Kidney epithelial cell (primary cell): ENCODE measurements around the gene IFT27. TPM values are rescaled to one million over a fixed set of nuclear protein-coding genes. Genes with fewer than 3 reads are reported as not detected.
"Not testable (repeated sequence)": the region's sequence is repeated elsewhere in the genome, so short reads cannot be mapped to it uniquely, and the experiment has no call there.

Source experiments
- DNase-seq: peaks from one replicate; pipeline ENCODE4 v3.0.0-alpha.2; 2010; ENCODE audit warnings: low read depth
- H3K27me3 ChIP-seq: 2 replicates; pipeline ENCODE4 v1.6.0; 2011; ENCODE audit warnings: low read length; ENCODE audit not compliant: control insufficient read depth, insufficient read depth
- H3K36me3 ChIP-seq: 2 replicates; pipeline ENCODE4 v1.5.1; 2011; ENCODE audit warnings: low read length; ENCODE audit not compliant: control insufficient read depth, insufficient read depth
- H3K4me3 ChIP-seq: 2 replicates; pipeline ENCODE4 v1.5.1; 2011; ENCODE audit warnings: low read depth, mild to moderate bottlenecking, control low read depth, low read length
- total RNA-seq: library from RNA; depleted of rRNA; stranded (reverse); fragments of >200 nt; gene quantifications from 2 replicates; pipeline ENCODE4 v1.2.3, GENCODE V29; 2015
- TF ChIP-seq, protein P1 (sequence below): IDR thresholded peaks from 2 replicates; pipeline ENCODE4 v1.5.1; 2011; ENCODE audit warnings: mild to moderate bottlenecking, moderate library complexity, low read length, control low read depth, inconsistent platforms; ENCODE audit not compliant: insufficient read depth, poor library complexity, severe bottlenecking

Gene IFT27
- total RNA-seq, 1 donor from 2014 or later: 26.5 TPM

DNA sequence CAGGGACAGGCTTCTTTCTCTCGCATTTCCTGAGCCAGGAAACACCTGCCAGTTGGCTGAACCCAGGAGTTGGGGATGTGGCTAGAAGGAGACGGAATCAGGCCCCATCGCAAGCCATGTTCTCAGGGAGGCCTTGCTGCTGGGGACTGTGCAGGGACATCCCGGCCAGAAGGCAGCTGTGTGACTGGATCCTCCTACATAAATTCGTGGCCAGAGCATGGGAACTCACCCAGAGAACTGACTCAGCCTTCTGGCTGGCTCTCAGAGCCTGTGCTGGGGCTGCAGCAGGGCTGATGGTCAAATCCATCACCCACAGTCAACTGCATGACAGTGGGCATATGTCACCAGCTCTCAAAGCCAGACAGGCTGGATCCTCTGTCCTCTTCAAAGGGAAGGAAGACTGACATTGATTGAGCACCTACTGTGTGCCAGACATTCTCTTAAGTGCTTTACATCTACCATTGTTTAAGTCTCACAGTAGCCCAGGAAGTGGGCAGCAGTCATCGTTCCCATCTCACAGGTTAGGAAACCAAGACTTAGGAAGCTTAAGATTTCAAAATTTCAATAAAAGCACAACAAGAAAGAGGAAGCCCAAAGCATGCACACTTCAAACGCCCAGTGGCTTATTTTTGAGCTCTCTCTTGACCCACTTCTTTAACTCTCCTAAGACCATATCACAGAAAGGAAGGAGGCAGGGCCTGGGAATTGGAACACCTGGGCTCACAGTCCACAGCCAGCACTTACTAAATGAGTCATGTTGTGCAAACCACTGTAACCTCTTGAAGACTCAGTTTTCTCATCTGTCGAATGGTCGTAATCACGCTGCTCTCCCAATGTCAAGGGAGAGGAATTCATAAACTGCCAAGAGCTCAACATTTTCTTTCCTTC lies 41.5 kb downstream of the IFT27 start:
- no peaks in the 10 kb centered on the region for H3K36me3 ChIP-seq
- peaks cover 9% of the 10 kb centered on the region for H3K27me3 ChIP-seq
- H3K4me3 ChIP-seq: no peak overlapping the region
- TF ChIP-seq, protein P1, sequence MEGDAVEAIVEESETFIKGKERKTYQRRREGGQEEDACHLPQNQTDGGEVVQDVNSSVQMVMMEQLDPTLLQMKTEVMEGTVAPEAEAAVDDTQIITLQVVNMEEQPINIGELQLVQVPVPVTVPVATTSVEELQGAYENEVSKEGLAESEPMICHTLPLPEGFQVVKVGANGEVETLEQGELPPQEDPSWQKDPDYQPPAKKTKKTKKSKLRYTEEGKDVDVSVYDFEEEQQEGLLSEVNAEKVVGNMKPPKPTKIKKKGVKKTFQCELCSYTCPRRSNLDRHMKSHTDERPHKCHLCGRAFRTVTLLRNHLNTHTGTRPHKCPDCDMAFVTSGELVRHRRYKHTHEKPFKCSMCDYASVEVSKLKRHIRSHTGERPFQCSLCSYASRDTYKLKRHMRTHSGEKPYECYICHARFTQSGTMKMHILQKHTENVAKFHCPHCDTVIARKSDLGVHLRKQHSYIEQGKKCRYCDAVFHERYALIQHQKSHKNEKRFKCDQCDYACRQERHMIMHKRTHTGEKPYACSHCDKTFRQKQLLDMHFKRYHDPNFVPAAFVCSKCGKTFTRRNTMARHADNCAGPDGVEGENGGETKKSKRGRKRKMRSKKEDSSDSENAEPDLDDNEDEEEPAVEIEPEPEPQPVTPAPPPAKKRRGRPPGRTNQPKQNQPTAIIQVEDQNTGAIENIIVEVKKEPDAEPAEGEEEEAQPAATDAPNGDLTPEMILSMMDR: no peak
- DNase-seq: no peak

DNA sequence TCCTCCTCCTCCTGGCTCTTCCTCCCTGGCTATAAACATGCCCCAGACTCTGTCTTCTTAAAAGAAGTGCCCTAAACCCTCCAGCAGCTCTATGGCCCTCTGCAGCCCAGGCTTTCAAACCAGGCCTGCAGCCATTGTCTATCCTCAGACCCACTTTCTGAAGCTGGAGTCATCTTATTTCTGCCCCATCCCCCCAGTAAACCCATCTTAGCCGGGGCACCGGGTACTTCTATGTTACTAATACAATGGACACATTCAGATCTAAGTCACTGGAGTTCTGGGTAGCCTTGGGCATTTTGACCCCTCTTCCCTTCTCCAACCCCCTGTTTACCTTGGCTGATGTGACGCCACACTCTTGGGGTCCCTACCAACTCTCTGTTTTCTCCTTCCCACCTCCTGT lies 42.6 kb downstream of the IFT27 start:
- TF ChIP-seq, protein P1: no peak
- H3K4me3 ChIP-seq: no peak overlapping the region
- no peaks in the 10 kb centered on the region for H3K36me3 ChIP-seq
- DNase-seq: no peak
- H3K27me3 ChIP-seq: peaks cover 9% of the 10 kb centered on the region

DNA sequence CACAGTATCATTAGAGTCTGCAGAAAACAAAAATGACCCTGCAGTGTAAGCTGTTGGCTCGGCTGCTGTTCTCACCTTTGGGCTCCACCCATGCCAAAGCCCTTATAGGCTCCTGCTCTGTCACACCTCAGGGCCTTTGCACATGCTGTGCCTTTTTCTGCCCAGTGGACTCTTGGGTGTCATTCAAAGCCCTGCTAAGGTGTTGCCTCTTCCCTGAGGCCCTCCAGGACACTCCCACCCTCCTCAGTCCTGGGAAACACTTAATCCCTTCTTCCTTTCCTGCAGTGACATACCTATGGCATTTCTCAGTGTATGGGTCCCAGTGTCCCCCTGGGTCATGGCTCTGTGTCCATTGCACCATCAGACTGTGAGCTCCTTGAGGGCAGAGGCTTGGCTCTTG lies 43.3 kb downstream of the IFT27 start:
- Histone ChIP-seq H3K27me3 (peaks cover 9% of the 10 kb centered on the region), H3K4me3 (no peak overlapping the region), H3K36me3 (no peaks in the 10 kb centered on the region)
- TF ChIP-seq, protein P1: no peak
- no peak for DNase-seq

DNA sequence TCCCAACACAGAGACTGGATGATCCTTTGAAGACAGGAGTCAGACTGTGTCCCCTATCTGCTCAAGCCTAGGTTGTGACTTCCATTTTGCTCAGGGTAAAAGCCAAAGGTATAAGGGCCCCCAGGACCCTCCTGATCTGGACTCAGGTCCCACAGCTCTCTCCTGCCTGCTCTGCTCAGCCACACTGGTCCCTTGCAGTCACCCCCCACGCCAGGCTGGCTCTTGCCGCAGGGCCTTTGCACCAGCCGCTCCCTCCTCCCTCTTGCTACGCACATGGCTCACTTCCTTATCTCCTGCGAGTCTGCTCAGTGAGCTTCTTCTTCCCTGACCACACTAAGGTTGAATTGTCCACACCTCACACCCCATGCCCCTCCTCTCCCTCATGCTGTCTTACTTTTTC lies 44.0 kb downstream of the IFT27 start:
- Histone ChIP-seq H3K27me3 (peaks cover 9% of the 10 kb centered on the region), H3K36me3 (no peaks in the 10 kb centered on the region), H3K4me3 (no peak overlapping the region)
- TF ChIP-seq, protein P1: no peak
- no peak for DNase-seq

DNA sequence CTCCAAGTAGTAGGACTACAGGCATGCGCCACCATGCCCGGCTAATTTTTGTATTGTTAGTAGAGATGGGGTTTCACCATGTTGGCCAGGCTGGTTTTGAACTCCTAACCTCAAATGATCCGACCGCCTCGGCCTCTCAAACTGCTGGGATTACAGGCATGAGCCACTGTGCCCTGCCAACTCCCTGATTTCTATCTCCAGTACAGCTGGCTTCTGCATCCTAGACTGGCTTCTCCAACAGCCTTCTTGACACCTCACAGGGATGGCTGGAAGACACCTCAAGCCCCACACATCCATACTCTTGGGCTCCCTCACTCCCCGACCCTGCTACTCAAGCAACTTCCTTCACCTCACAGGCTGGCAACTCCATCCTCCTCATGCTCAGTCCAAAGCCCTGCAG lies 44.6 kb downstream of the IFT27 start:
- not testable (repeated sequence) for DNase-seq

DNA sequence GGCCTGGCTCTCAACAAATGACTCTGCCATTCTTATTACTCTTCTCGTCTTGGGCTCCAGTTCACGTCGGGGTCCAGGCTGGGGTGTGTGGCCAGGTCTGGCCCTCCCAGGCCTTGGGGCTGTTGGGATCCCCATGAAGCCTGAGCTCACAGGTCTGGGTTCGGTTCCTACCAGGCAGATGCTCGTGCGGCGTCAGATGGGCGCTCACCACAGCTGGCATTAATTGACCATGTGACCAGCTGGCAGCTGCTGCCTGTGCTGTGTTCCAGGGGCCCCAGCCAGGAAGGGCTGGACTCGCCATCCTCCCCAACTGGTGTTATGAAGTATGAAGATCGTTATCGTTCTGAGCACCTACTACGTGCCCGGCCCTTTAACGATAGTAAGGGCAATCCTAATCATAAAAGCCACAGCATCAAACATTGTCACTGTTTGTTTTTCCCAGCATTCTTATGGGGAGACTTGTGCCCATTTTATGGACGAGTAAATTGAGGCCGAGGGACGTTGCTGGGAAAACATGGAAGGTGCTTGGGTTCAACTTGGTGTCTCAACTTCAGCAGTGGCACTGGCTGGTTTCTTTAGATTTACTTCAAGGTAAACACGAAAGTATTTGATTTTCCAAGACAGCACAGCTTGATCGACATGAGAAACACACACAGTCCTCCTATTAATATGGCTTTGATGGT lies 45.6 kb downstream of the IFT27 start:
- H3K36me3 ChIP-seq: no peaks in the 10 kb centered on the region
- peaks cover 8% of the 10 kb centered on the region for H3K27me3 ChIP-seq
- DNase-seq: no peak
- no peak overlapping the region for H3K4me3 ChIP-seq
- TF ChIP-seq, protein P1: no peak

More for the DNA sequence above, 44.6 kb downstream of the IFT27 start:
- H3K36me3 ChIP-seq, H3K27me3 ChIP-seq, H3K4me3 ChIP-seq: not testable (repeated sequence)
